ENCODE measurements around the gene DIAPH2. TPM values are rescaled to one million over a fixed set of nuclear protein-coding genes. Genes with fewer than 3 reads are reported as not detected.

DIAPH2 gene
- total and polyA plus RNA-seq, 2 experiments from 2014 or later = 16.2 to 56.6 TPM

- H3K27ac Mint-ChIP-seq = no peak overlapping the region
- no peak overlapping the region for H3K4me3 Mint-ChIP-seq
Measured at GRCh38 chrX:97132664-97133415, 448.2 kb downstream of the DIAPH2 start.

More at GRCh38 chrX:97132664-97133415, 448.2 kb downstream of the DIAPH2 start:
- H3K27ac ChIP-seq (ENCODE audit: low read depth) = no peak overlapping the region
- H3F3A ChIP-seq (replicated peaks; ENCODE audit: low read depth) = no peaks in the 10 kb centered on the region
- H3K36me3 ChIP-seq (ENCODE audit: insufficient read depth) = no peaks in the 10 kb centered on the region
- TF ChIP-seq NANOG (IDR thresholded peaks at IDR 0.05; ENCODE audit: borderline replicate concordance) (no peak), EZH2 (IDR thresholded peaks at IDR 0.05; ENCODE audit: low read depth, unreplicated experiment) (no peak), REST (IDR thresholded peaks at IDR 0.05; ENCODE audit: unreplicated experiment) (no peak), POLR2AphosphoS5 (IDR thresholded peaks at IDR 0.05; ENCODE audit: low read depth) (no peak), ZNF114 (CRISPR knock-in tag; IDR thresholded peaks at IDR 0.05) (no peak), STAT1 (IDR thresholded peaks at IDR 0.05; ENCODE audit: unreplicated experiment) (no peak), JUNB (IDR thresholded peaks at IDR 0.05; ENCODE audit: unreplicated experiment) (no peak), ZNF462 (CRISPR knock-in tag; IDR thresholded peaks at IDR 0.05) (no peak), EZH2phosphoT487 (IDR thresholded peaks at IDR 0.05; ENCODE audit: unreplicated experiment) (no peak), CREB1 (CRISPR knock-in tag; IDR thresholded peaks at IDR 0.05; ENCODE audit: low read depth) (no peak), ZNF331 (CRISPR knock-in tag; IDR thresholded peaks at IDR 0.05; ENCODE audit: low read depth) (no peak)
- TF ChIP-seq, protein P1, sequence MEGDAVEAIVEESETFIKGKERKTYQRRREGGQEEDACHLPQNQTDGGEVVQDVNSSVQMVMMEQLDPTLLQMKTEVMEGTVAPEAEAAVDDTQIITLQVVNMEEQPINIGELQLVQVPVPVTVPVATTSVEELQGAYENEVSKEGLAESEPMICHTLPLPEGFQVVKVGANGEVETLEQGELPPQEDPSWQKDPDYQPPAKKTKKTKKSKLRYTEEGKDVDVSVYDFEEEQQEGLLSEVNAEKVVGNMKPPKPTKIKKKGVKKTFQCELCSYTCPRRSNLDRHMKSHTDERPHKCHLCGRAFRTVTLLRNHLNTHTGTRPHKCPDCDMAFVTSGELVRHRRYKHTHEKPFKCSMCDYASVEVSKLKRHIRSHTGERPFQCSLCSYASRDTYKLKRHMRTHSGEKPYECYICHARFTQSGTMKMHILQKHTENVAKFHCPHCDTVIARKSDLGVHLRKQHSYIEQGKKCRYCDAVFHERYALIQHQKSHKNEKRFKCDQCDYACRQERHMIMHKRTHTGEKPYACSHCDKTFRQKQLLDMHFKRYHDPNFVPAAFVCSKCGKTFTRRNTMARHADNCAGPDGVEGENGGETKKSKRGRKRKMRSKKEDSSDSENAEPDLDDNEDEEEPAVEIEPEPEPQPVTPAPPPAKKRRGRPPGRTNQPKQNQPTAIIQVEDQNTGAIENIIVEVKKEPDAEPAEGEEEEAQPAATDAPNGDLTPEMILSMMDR (conservative IDR thresholded peaks at IDR 0.05; ENCODE audit: low read depth in 2 of 2) = no peak
- H3K79me2 ChIP-seq (replicated peaks; ENCODE audit: insufficient read depth) = no peaks in the 10 kb centered on the region
- DNase-seq (ENCODE audit: low spot score) (no peak), ATAC-seq (no peak)
- H3K4me3 ChIP-seq = no peak overlapping the region
- peaks cover 20% of the 10 kb centered on the region for H3K4me1 ChIP-seq (ENCODE audit: insufficient read depth)
- peaks cover 17% of the 10 kb centered on the region for H3K4me1 Mint-ChIP-seq
- H3K9me3 Mint-ChIP-seq = no peaks in the 10 kb centered on the region
- no peaks in the 10 kb centered on the region for H3K27me3 ChIP-seq (ENCODE audit: insufficient read depth)
- H3K36me3 Mint-ChIP-seq (ENCODE audit: low read depth) = no peaks in the 10 kb centered on the region
- no peak overlapping the region for H2AFZ ChIP-seq
- no peaks in the 10 kb centered on the region for H3K27me3 Mint-ChIP-seq (ENCODE audit: insufficient read depth, low read depth, poor library complexity)
- H3K9me2 ChIP-seq (ENCODE audit: insufficient read depth) = no peaks in the 10 kb centered on the region; the same call in 1 of the 2 replicates
- no peak overlapping the region for H3K4me2 ChIP-seq
- H4K20me1 ChIP-seq (replicated peaks; ENCODE audit: insufficient read depth) = no peaks in the 10 kb centered on the region

All from GM23338 (cell line).